ENCODE results near the gene OR13A1.
"Not testable (repeated sequence)": the region's sequence is repeated elsewhere in the genome, so short reads cannot be mapped to it uniquely, and the experiment has no call there.

The OR13A1 gene

GRCh38 chr10:45315508-45315907, at the start of gene OR13A1:
TSS of gene OR13A1 (minus strand) at chr10:45315608. CDS start at chr10:45304422, 11,186 bp downstream.
- DNase-seq (ENCODE audit: low read depth in 2 of 2): no peak

GRCh38 chr10:45361983-45362799, 46.8 kb upstream of the OR13A1 start:
- DNase-seq (ENCODE audit: low read depth in 2 of 2): not testable (repeated sequence)

- not testable (repeated sequence) for DNase-seq (ENCODE audit: low read depth in 2 of 2)
Observed at GRCh38 chr10:45358961-45359360, 43.6 kb upstream of the OR13A1 start.

- DNase-seq (ENCODE audit: low read depth in 2 of 2): no peak
Observed at GRCh38 chr10:45355494-45355893, 40.1 kb upstream of the OR13A1 start.

GRCh38 chr10:45354261-45354660, 38.9 kb upstream of the OR13A1 start:
- no peak for DNase-seq (ENCODE audit: low read depth in 2 of 2)

GRCh38 chr10:45353186-45353585, 37.8 kb upstream of the OR13A1 start:
- DNase-seq (ENCODE audit: low read depth in 2 of 2): no peak

GRCh38 chr10:45348196-45348765, 32.9 kb upstream of the OR13A1 start:
- not testable (repeated sequence) for DNase-seq (ENCODE audit: low read depth in 2 of 2)

- not testable (repeated sequence) for DNase-seq (ENCODE audit: low read depth in 2 of 2)
Observed at GRCh38 chr10:45347464-45347863, 32.1 kb upstream of the OR13A1 start.

- not testable (repeated sequence) for DNase-seq (ENCODE audit: low read depth in 2 of 2)
Observed at GRCh38 chr10:45346652-45347335, 31.4 kb upstream of the OR13A1 start.

- not testable (repeated sequence) for DNase-seq (ENCODE audit: low read depth in 2 of 2)
Observed at GRCh38 chr10:45340420-45340819, 25.0 kb upstream of the OR13A1 start.

GRCh38 chr10:45339894-45340293, 24.5 kb upstream of the OR13A1 start:
- DNase-seq (ENCODE audit: low read depth in 2 of 2): no peak

- DNase-seq (ENCODE audit: low read depth in 2 of 2): not testable (repeated sequence)
Observed at GRCh38 chr10:45331824-45332223, 16.4 kb upstream of the OR13A1 start.

GRCh38 chr10:45326864-45327263, 11.5 kb upstream of the OR13A1 start:
- not testable (repeated sequence) for DNase-seq (ENCODE audit: low read depth in 2 of 2)

GRCh38 chr10:45325116-45325515, 9.7 kb upstream of the OR13A1 start:
- DNase-seq (ENCODE audit: low read depth in 2 of 2): no peak

- no peak for DNase-seq (ENCODE audit: low read depth in 2 of 2)
Observed at GRCh38 chr10:45319702-45320101, 4.3 kb upstream of the OR13A1 start.

GRCh38 chr10:45313264-45313873, 2.0 kb downstream of the OR13A1 start:
- no peak for DNase-seq (ENCODE audit: low read depth in 2 of 2)

- no peak for DNase-seq (ENCODE audit: low read depth in 2 of 2)
Observed at GRCh38 chr10:45308707-45309106, 6.7 kb downstream of the OR13A1 start.

- no peak for DNase-seq (ENCODE audit: low read depth in 2 of 2)
Observed at GRCh38 chr10:45302573-45302972, 12.8 kb downstream of the OR13A1 start.

GRCh38 chr10:45298341-45298955, 17.0 kb downstream of the OR13A1 start:
- DNase-seq (ENCODE audit: low read depth in 2 of 2): not testable (repeated sequence)

- DNase-seq (ENCODE audit: low read depth in 2 of 2): no peak
Observed at GRCh38 chr10:45294681-45295080, 20.7 kb downstream of the OR13A1 start.

GRCh38 chr10:45286980-45287379, 28.4 kb downstream of the OR13A1 start:
- no peak for DNase-seq (ENCODE audit: low read depth in 2 of 2)

GRCh38 chr10:45282061-45282460, 33.3 kb downstream of the OR13A1 start:
- DNase-seq (ENCODE audit: low read depth in 2 of 2): no peak
